SK-N-MC (cell line): ENCODE data around the gene MYO1D.

ENCODE experiments used
- DNase-seq: peaks from one replicate; pipeline ENCODE4 v3.0.0-alpha.2; 2011; ENCODE audit warnings: low read depth, low spot score
- H3K27ac ChIP-seq: fragments of 200-600 bp; sonication (generic); 2 replicates; pipeline ENCODE4 v1.5.1; 2016; ENCODE audit warnings: mixed run types
- H3K36me3 ChIP-seq: fragments of 200-600 bp; sonication (generic); 2 replicates; pipeline ENCODE4 v1.6.1; 2017; ENCODE audit warnings: antibody characterized with exemption, low read length, mixed read lengths; ENCODE audit not compliant: insufficient read depth
- H3K4me3 ChIP-seq: fragments of 200-600 bp; sonication (generic); 2 replicates; pipeline ENCODE4 v1.5.1; 2016
- H3K9ac ChIP-seq: fragments of 200-600 bp; sonication (generic); 2 replicates; pipeline ENCODE4 v1.8.0; 2017; ENCODE audit warnings: mixed run types, mixed read lengths; ENCODE audit not compliant: insufficient read length
- H3K9me3 ChIP-seq: fragments of 200-600 bp; sonication (generic); 2 replicates; pipeline ENCODE4 v1.6.1; 2017; ENCODE audit warnings: low read depth, mild to moderate bottlenecking, antibody characterized with exemption, low read length, moderate library complexity, mixed read lengths
- EZH2 ChIP-seq: fragments of 200-600 bp; sonication (generic); IDR thresholded peaks from one replicate; pipeline ENCODE4 v1.6.1; 2017; ENCODE audit warnings: antibody characterized with exemption
- FOXP2 ChIP-seq: optimal IDR thresholded peaks from 2 replicates; pipeline ENCODE3; 2011; ENCODE audit warnings: mild to moderate bottlenecking, moderate library complexity; ENCODE audit not compliant: insufficient read depth; ENCODE audit errors: extremely low read length, control extremely low read depth
- POLR2AphosphoS5 ChIP-seq: IDR thresholded peaks from 2 replicates; pipeline ENCODE4 v1.6.1; 2012; ENCODE audit warnings: mild to moderate bottlenecking, low read depth, low read length, borderline replicate concordance

Gene MYO1D

GRCh38 chr17:32498391-32498790 lies 378.5 kb downstream of the MYO1D start:
- Histone ChIP-seq H3K36me3 (no peaks in the 10 kb centered on the region), H3K9me3 (no peaks in the 10 kb centered on the region), H3K4me3 (no peak overlapping the region), H3K27ac (no peak overlapping the region), H3K9ac (no peak overlapping the region)
- TF ChIP-seq EZH2, result no peak
- TF ChIP-seq POLR2AphosphoS5, result no peak
- TF ChIP-seq FOXP2, result no peak
- no peak for DNase-seq

GRCh38 chr17:32497431-32498205 lies 379.3 kb downstream of the MYO1D start:
- H3K4me3 ChIP-seq, result no peak overlapping the region
- DNase-seq, result no peak
- no peaks in the 10 kb centered on the region for H3K9me3 ChIP-seq
- no peak overlapping the region for H3K9ac ChIP-seq
- H3K36me3 ChIP-seq, result no peaks in the 10 kb centered on the region
- H3K27ac ChIP-seq, result no peak overlapping the region
- TF ChIP-seq POLR2AphosphoS5, result no peak
- TF ChIP-seq EZH2, result no peak
- no peak for TF ChIP-seq FOXP2

GRCh38 chr17:32496395-32497073 lies 380.4 kb downstream of the MYO1D start:
- Histone ChIP-seq H3K9me3 (no peaks in the 10 kb centered on the region), H3K4me3 (no peak overlapping the region), H3K9ac (no peak overlapping the region), H3K27ac (no peak overlapping the region), H3K36me3 (no peaks in the 10 kb centered on the region)
- DNase-seq, result no peak
- no peak for TF ChIP-seq EZH2
- no peak for TF ChIP-seq POLR2AphosphoS5
- TF ChIP-seq FOXP2, result no peak

- H3K36me3 ChIP-seq, result no peaks in the 10 kb centered on the region
- H3K9me3 ChIP-seq, result no peaks in the 10 kb centered on the region
- no peak overlapping the region for H3K9ac ChIP-seq
- H3K4me3 ChIP-seq, result no peak overlapping the region
- DNase-seq, result no peak
- no peak overlapping the region for H3K27ac ChIP-seq
- no peak for TF ChIP-seq POLR2AphosphoS5
- no peak for TF ChIP-seq FOXP2
- no peak for TF ChIP-seq EZH2
Measured at GRCh38 chr17:32495359-32496231, 381.3 kb downstream of the MYO1D start.

GRCh38 chr17:32494621-32495358 lies 382.1 kb downstream of the MYO1D start:
- no peak overlapping the region for H3K9ac ChIP-seq
- DNase-seq, result no peak

GRCh38 chr17:32493976-32494513 lies 382.9 kb downstream of the MYO1D start:
- TF ChIP-seq FOXP2, result no peak
- no peak for TF ChIP-seq EZH2
- TF ChIP-seq POLR2AphosphoS5, result no peak
- Histone ChIP-seq H3K27ac (no peak overlapping the region), H3K9me3 (no peaks in the 10 kb centered on the region), H3K4me3 (no peak overlapping the region), H3K36me3 (peaks cover 15% of the 10 kb centered on the region; the same call in 1 of the 2 replicates), H3K9ac (no peak overlapping the region)
- DNase-seq, result no peak

More at GRCh38 chr17:32494621-32495358, 382.1 kb downstream of the MYO1D start:
- H3K9me3 ChIP-seq, result no peaks in the 10 kb centered on the region
- peaks cover 8% of the 10 kb centered on the region; the same call in 1 of the 2 replicates for H3K36me3 ChIP-seq
- TF ChIP-seq POLR2AphosphoS5 (no peak), FOXP2 (no peak), EZH2 (no peak)
- no peak overlapping the region for H3K4me3 ChIP-seq
- H3K27ac ChIP-seq, result no peak overlapping the region

GRCh38 chr17:32493571-32493970 lies 383.4 kb downstream of the MYO1D start:
- no peak overlapping the region for H3K27ac ChIP-seq
- no peak overlapping the region for H3K4me3 ChIP-seq
- H3K9me3 ChIP-seq, result no peaks in the 10 kb centered on the region
- TF ChIP-seq FOXP2, result no peak
- no peak for TF ChIP-seq EZH2
- no peak for TF ChIP-seq POLR2AphosphoS5
- H3K9ac ChIP-seq, result no peak overlapping the region
- H3K36me3 ChIP-seq, result peaks cover 20% of the 10 kb centered on the region
- no peak for DNase-seq
